ENCODE results near the gene CDC34.

Gene CDC34

GRCh38 chr19:522726-523125 lies 8.8 kb upstream of the CDC34 start:
- Histone ChIP-seq H3K27ac (no peak overlapping the region), H3K4me1 (peaks cover 10% of the 10 kb centered on the region), H3K9ac (no peak overlapping the region), H3K4me3 (no peak overlapping the region), H4K20me1 (no peaks in the 10 kb centered on the region), H3K36me3 (peaks cover 18% of the 10 kb centered on the region), H3K9me3 (no peaks in the 10 kb centered on the region), H3K27me3 (no peaks in the 10 kb centered on the region), H3K4me2 (no peak overlapping the region)
- TF ChIP-seq Cebpa-rat (IDR thresholded peaks at IDR 0.05) = no peak

GRCh38 chr19:524062-524674 lies 7.4 kb upstream of the CDC34 start:
- Histone ChIP-seq H3K27ac (no peak overlapping the region), H3K9ac (no peak overlapping the region), H3K36me3 (peaks cover 14% of the 10 kb centered on the region), H4K20me1 (no peaks in the 10 kb centered on the region), H3K4me1 (peaks cover 10% of the 10 kb centered on the region), H3K9me3 (no peaks in the 10 kb centered on the region), H3K27me3 (no peaks in the 10 kb centered on the region), H3K4me3 (no peak overlapping the region), H3K4me2 (no peak overlapping the region)
- no peak for TF ChIP-seq Cebpa-rat (IDR thresholded peaks at IDR 0.05)

GRCh38 chr19:525029-525428 lies 6.5 kb upstream of the CDC34 start:
- no peak overlapping the region for H3K27ac ChIP-seq
- no peak overlapping the region for H3K4me2 ChIP-seq
- H3K36me3 ChIP-seq = peaks cover 5% of the 10 kb centered on the region
- no peaks in the 10 kb centered on the region for H3K9me3 ChIP-seq
- H3K9ac ChIP-seq = no peak overlapping the region
- peaks cover 10% of the 10 kb centered on the region for H3K4me1 ChIP-seq
- H3K27me3 ChIP-seq = no peaks in the 10 kb centered on the region
- H3K4me3 ChIP-seq = no peak overlapping the region
- no peaks in the 10 kb centered on the region for H4K20me1 ChIP-seq
- TF ChIP-seq Cebpa-rat (IDR thresholded peaks at IDR 0.05) = no peak

- Histone ChIP-seq H3K4me3 (no peak overlapping the region), H3K27me3 (no peaks in the 10 kb centered on the region), H3K9ac (no peak overlapping the region), H3K4me2 (no peak overlapping the region), H3K9me3 (no peaks in the 10 kb centered on the region), H3K36me3 (no peaks in the 10 kb centered on the region), H4K20me1 (no peaks in the 10 kb centered on the region), H3K27ac (no peak overlapping the region), H3K4me1 (peaks cover 15% of the 10 kb centered on the region)
- TF ChIP-seq Cebpa-rat (IDR thresholded peaks at IDR 0.05) = no peak
Measured at GRCh38 chr19:525857-526419, 5.6 kb upstream of the CDC34 start.

GRCh38 chr19:530134-531008 lies 1.2 kb upstream of the CDC34 start:
- peak overlapping the region; percentile 93 for H3K4me2 ChIP-seq
- no peaks in the 10 kb centered on the region for H3K27me3 ChIP-seq
- no peak for TF ChIP-seq Cebpa-rat (IDR thresholded peaks at IDR 0.05)
- H3K4me3 ChIP-seq = peak overlapping the region; percentile 87
- no peaks in the 10 kb centered on the region for H3K9me3 ChIP-seq
- H3K36me3 ChIP-seq = peaks cover 12% of the 10 kb centered on the region
- peaks cover 37% of the 10 kb centered on the region for H4K20me1 ChIP-seq
- peaks cover 21% of the 10 kb centered on the region for H3K4me1 ChIP-seq
- H3K9ac ChIP-seq = peak overlapping the region; percentile 90
- peak overlapping the region; percentile 90 for H3K27ac ChIP-seq

GRCh38 chr19:531009-531752 lies 379 bp upstream of the CDC34 start:
- H3K4me2 ChIP-seq = peak overlapping the region; percentile 93
- peak overlapping the region; percentile 90 for H3K9ac ChIP-seq
- peak overlapping the region; percentile 87 for H3K4me3 ChIP-seq
- peaks cover 45% of the 10 kb centered on the region for H4K20me1 ChIP-seq
- no peak for TF ChIP-seq Cebpa-rat (IDR thresholded peaks at IDR 0.05)
- no peaks in the 10 kb centered on the region for H3K27me3 ChIP-seq
- peak overlapping the region; percentile 90 for H3K27ac ChIP-seq
- H3K36me3 ChIP-seq = peaks cover 20% of the 10 kb centered on the region
- no peaks in the 10 kb centered on the region for H3K9me3 ChIP-seq
- H3K4me1 ChIP-seq = peaks cover 21% of the 10 kb centered on the region

- no peak for TF ChIP-seq Cebpa-rat (IDR thresholded peaks at IDR 0.05)
- H3K4me3 ChIP-seq = peak overlapping the region; percentile 87
- H3K4me1 ChIP-seq = peaks cover 24% of the 10 kb centered on the region
- peaks cover 54% of the 10 kb centered on the region for H4K20me1 ChIP-seq
- H3K9me3 ChIP-seq = no peaks in the 10 kb centered on the region
- H3K4me2 ChIP-seq = peak overlapping the region; percentile 99
- peak overlapping the region; percentile 90 for H3K27ac ChIP-seq
- peaks cover 36% of the 10 kb centered on the region for H3K36me3 ChIP-seq
- H3K27me3 ChIP-seq = no peaks in the 10 kb centered on the region
- H3K9ac ChIP-seq = peak overlapping the region; percentile 90
Measured at GRCh38 chr19:532561-533363, 1.2 kb downstream of the CDC34 start.

GRCh38 chr19:533364-534058 lies 2.0 kb downstream of the CDC34 start:
- H3K27ac ChIP-seq = peak overlapping the region; percentile 90

More at GRCh38 chr19:533364-534058, 2.0 kb downstream of the CDC34 start:
- peaks cover 43% of the 10 kb centered on the region for H3K36me3 ChIP-seq
- no peaks in the 10 kb centered on the region for H3K9me3 ChIP-seq
- no peak for TF ChIP-seq Cebpa-rat (IDR thresholded peaks at IDR 0.05)
- no peaks in the 10 kb centered on the region for H3K27me3 ChIP-seq
- H4K20me1 ChIP-seq = peaks cover 61% of the 10 kb centered on the region
- peak overlapping the region; percentile 87 for H3K4me3 ChIP-seq
- H3K4me2 ChIP-seq = peak overlapping the region; percentile 99
- peaks cover 31% of the 10 kb centered on the region for H3K4me1 ChIP-seq
- peak overlapping the region; percentile 90 for H3K9ac ChIP-seq

All from BLaER1 (cell line).